Stimulated activated CD8-positive, alpha-beta memory T cell treated with anti-CD3 and anti-CD28 coated beads, Interleukin-4, amount 100 ng/mL, for 1 hour (primary cell): ENCODE results near the gene LRRC51.
A peak's percentile ranks its signal among the peaks of the same experiment; 100 is the strongest.
"Not testable (repeated sequence)": the region's sequence is repeated elsewhere in the genome, so short reads cannot be mapped to it uniquely, and the experiment has no call there.

Experiments used
- DNase-seq, 2 donors: peaks; one replicate each; pipeline ENCODE4 v3.0.0-alpha.2; 2020; ENCODE audit warnings: low read depth in 2 of 2, low spot score in 1 of 2

The LRRC51 gene

DNA sequence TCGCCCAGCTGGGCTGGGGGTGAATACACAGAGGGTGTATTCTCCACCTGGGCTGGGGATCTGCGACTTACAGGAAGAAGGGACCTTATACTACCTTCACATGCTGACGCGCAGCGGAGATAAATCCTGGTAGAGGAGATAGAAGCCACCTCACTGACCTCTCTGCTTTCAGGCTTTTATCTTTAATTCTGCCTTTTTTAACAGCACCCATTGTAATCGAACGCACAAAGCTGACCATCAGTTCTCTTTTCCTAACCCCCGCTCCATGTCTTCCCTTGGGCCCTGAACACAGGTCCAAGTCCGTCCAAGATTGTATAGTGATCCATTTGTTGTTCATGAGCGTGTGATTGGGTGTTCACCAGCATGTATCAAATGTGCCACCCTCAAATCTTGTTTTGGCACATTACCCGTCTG, 23.1 kb downstream of the LRRC51 start:
- no peak for DNase-seq

DNA sequence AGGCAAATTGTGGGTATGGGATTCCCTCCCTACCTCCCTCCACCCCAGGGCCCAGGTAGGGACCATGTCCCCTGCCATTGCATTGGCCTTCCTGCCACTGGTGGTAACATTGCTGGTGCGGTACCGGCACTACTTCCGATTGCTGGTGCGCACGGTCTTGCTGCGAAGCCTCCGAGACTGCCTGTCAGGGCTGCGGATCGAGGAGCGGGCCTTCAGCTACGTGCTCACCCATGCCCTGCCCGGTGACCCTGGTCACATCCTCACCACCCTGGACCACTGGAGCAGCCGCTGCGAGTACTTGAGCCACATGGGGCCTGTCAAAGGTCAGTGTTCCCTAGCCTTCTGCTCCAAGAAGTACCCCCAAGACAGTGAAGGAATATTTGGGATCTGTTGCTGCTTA, 25.2 kb downstream of the LRRC51 start, which contains the start of gene TOMT:
TOMT (plus strand) TSS at position 37 of the 400 bp plus-strand sequence; CDS start at position 65, 28 bp downstream.
- DNase-seq: no peak

DNA sequence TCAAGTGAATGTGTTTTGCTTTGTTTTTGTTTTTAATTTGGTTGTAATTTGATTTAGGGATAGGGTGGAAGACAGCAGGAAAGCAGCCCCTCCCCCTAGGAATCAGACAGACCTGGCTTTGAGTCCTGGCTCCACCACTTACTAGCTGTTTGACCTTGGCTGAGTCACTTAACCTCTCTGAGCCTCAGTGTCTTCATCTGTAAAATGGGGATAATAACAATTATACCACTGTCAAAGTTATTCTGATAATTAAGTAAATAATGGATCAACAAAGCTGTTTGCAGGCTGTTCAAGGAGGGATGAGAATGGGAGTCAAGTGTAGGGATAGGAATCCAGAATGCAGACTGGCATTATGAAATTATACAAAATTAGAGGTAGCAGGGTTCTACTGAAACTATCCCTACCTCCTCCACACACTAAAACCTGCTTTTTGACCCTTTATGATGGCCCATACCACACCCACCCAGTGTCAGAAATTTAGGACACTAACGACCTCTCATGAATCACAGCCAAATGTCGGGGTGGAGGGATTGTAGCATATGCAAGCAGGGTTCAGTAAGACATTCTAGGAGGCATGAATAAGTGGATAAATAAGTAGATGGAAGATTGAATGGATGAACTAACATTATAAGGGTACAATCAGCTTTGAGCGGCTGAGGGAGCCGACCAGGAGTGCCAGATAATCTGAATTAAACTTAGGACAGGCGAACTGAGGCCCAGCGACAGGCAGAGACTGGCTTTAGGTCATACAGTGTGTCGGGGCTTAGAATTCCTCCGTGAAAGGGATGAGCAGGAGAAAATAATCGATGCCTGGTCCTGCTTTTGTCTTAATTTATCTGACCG, 30.9 kb downstream of the LRRC51 start:
- no peak for DNase-seq

DNA sequence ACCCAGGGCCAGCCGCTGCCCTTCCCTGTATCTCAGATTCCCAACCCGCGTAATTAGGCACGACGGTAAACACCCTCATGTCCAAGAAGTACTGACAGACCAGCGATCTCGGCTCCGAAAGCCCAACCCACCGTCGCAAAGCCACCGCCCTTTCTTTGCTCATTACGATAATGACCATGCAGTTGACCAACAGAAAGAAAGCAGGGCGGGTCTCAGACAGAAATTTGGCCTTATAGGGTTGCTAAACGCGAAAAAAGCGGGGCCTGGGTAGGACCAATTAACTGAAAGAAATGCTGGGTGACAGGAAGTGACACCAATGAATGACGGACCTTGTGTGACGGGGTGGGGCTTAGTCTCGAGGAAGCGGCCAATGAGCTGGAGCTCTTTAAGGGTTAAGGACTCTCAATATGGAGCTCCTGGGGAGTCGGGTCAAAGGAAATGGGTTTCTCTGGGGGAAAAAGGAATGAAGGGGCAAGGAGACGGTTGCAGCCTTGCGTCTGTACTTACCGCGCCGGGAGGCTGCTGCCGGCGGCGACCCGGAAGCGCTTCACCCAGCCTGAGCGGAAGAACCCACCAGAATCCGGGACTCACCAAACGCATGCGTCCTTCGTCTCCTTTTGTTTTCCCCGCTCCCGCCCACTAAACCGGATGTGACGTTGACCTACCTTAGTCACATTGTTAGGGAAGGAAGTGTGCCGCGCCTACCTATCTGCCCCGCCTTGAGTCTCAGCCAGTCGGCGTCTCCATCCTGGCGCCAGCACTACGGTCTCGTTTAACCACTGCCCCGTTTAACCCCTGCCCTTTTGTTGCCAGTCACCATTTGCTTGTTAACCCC, 31.7 kb downstream of the LRRC51 start, which contains the start of gene ANAPC15:
ANAPC15 (minus strand) TSS at position 553 of the 835 bp plus-strand sequence. CDS start 1,419 bp downstream, outside the sequence.
- DNase-seq: peak; percentile 96

DNA sequence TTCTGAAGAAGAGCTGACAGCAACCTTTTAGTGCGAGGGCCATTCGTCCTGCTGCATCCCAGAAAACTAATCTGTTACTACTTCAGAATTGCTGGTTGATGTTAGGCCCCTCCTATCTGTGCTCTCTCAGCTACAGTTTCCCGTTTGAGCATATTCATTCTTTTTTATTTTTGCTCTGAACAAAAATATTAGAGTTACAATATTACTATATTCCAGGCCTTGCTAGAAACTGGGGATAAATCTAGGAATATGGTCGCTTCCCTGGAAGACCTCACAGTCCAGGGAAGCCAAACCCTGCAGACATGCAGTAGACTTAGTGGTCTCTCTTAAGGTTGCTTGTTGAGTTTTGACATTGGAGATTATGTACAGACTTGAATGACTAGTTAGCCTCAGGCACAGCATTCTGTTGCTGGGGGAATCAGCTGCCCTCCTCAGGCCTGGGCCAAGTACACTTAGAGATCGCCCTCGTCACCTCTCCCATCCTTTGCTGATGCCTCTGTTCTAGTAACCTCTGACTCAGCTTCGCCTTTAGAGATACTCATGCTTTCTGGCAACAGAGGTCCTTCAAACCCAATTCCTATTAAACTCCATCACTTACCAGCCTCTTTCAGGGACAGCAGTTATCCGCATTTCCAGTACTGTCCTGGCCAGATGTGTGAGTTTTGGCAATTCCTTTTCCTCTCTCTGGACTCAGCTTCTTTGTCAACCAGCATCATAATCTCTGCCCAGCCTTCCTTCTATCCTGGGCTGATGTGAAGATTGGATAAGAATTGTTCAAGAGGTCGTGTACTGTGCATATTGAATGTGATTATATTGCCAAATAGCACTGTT, 32.5 kb downstream of the LRRC51 start:
- DNase-seq: no peak

DNA sequence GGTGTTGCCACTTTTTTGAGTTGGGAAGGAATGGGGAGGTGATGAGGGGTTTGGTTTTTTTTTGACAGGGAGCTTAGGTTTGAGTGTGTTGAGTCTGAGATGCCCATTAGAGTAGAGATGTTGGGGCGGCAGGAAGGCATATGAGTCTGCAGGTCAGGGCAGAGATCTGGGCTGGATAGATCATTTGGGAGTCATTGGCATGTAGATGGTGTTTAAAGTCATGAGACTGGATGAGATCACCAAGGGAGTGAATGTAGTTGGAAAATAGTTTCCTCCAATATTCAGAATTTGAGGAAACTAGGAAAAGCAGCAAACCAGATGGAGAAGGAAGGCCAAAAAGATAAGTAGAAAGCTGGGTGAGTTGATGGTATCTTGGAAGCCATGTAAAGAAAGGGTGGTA, 33.9 kb downstream of the LRRC51 start:
- DNase-seq: no peak

DNA sequence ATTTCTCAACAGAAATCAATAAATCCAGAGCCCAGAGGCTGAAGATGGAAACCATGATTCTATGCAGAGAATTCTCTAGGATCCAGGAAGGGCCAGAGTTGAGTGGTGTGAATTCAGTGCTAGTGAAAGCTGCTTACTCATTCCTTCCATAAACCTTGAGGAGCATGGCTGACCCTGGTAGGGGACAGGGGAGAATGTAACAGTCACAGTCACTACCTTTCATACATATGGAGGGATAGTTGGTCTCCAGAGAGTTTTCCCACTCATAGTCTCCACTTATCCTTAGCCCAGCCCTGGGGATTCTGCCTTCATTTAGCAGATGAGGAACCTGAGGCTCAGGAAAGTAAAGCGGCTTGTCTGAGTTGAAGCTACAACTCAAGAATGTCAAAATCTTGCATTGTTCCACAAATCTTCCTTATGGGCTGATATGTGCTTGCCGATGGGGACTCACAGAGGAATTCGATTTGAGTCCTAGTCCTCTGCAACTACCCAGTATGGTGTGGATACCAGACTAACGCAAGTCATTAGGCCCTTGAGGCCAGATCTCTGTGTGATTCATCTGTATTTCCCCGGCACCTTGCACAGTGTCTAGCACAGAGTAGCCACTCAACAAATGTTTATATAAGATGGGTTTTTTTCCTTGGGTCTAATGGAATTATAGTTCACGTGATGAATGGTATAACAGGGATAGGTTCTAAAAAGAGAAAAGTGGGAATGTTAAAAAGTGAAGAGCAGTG, 35.5 kb downstream of the LRRC51 start:
- no peak for DNase-seq

DNA sequence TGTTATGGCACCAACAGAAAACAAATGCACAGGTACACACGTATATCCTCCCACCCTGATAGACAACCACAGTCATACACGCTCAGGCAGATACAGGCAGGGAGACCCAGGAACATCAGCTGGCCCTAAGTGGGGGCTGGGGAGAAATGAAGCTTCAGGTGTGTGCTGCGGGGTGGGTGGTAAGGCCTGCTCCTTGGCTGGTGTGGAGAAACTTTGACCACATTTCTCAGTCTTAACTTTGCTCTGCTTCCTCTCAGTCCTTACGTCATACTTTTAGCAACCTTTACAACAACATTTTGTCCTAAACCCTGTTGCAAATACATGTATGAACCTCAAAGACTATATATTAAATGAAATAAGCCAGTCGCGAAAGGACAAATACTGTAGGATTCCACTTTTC, 38.5 kb downstream of the LRRC51 start:
- no peak for DNase-seq

DNA sequence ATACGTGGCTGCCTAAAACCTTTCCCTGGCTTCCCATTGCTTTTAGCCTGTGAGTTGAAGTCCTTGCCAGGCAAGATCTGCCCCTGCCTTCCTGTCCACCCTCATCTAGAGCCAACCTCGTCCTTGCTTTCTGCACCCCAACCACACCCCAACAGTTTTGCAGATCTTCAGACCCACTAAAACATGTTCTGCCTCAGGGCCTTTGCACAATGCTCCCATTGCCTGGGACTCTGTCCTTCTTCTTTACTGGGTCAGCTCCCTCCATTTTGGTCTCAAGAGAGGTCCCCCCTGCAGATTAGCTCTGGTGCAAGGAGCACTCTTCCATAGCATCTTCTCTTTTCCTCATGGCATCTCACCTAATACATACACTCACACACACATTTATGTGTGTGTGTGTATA, 40.3 kb downstream of the LRRC51 start:
- no peak for DNase-seq

DNA sequence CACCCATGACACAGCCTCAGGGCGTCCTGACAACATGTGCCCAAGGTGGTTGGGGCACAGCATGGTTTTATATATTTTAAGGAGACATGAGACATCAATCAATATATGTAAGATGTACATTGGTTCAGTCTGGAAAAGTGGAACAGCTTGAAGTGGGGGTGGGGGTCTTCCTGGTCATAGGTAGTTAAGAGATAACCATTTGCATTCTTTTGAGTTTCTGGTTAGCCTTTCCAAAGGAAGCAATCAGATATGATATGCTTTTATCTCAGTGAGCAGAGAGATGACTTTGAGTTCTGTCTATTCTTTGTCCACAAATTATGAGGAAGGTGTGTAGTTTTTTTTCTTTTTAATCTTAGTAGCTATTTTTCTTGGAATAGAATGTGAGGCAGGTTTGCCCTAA, 42.0 kb downstream of the LRRC51 start:
- DNase-seq: no peak

DNA sequence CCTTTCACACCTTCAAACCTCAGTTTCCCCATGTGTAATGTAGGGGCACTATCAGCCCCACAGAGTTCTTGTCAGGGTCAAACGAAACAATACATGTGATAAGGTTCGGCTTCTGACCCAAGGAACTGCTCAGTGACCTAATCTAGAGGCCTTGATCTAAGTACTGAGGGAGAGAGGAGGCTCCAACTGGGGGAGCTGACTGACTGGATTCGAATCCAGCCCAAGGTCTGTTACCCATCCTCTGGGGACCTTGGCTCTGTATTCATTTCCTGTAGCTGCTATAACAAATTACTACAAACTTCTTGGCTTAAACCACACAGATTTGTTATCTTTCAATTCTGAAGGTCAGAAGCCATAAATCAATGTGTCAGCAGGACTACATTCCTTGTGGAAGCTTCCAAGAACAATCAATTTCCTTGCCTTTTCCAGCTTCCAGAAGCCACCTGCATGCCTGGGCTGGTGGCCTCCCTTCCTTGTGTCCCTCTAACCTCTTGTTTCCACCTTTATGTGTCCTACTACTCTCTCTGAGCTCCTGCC, 42.5 kb downstream of the LRRC51 start:
- no peak for DNase-seq

DNA sequence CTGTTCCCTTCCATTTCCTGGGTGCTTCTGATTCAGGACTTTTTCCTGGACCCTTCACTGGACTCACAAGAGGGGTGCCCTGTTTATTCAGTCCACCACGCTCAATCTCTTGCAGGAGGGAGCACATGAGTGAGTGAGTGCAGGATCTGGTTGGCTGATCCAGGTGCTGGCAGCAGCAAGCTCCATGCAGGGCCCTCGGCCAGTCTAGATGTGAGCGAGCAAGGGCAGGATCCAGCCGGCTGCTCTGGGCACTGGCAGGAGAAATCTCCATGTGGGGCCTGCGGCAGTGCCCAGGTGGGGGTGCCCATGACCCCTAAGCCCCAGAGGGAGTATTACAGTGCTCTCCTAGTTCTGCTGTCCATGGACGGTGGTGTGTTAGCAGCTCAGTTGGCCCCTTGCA, 43.4 kb downstream of the LRRC51 start:
- no peak for DNase-seq

DNA sequence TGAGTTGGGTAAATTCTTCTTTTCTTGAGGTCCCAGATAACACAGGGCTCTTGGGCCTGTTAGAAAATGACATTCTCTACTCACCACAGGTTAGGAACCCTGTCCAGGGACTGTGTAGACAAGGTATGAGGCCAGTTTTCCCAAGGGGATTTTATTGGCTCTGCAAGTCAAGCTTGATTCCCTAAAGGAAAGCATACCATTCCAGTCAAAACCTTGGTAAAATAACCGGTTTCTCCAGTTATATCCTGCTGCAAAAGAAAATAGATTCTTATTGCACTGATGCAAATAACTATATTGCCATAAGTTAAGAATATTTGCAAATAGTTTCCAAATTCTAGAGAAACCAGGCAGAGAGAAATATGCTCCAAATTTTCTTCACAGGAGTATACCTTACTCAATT, 45.3 kb downstream of the LRRC51 start:
- no peak for DNase-seq

DNA sequence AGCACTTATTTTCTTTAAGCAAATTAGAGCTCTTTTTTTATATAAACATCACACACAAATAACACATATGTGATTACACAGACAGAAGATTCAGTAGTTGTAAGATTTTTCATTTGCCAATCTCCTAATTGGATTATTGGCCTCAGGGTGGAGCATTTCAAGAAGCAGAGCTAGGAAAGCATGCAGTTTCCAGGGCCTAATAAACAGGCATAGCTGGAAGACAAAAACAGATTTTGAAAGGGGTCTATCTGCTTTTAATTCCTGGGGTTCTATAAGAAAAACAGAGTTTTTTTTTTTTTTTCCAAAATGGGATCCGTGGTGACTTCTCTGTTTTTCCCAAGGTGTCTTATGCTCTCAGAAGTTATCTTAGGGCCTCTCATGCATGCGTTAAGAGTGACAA, 47.3 kb downstream of the LRRC51 start:
- no peak for DNase-seq

DNA sequence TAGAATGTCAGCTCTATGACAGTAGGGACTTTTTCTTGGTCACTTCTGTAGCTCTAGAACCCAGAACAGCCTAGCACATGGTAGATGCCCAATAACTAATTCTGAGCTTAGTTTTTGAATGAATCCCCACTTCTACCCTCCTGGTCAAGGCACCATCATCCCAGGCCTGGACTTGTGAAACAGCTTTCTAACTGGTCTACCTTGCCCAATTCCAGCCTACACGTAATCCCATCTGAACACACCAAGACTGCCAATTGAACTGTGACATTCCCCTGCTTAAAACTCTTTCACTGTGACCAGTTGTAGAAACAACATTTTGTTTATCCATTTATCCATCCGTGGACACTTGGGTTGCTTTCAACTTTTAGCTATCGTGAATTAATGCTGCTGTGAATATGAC, 48.7 kb downstream of the LRRC51 start:
- DNase-seq: no peak

DNA sequence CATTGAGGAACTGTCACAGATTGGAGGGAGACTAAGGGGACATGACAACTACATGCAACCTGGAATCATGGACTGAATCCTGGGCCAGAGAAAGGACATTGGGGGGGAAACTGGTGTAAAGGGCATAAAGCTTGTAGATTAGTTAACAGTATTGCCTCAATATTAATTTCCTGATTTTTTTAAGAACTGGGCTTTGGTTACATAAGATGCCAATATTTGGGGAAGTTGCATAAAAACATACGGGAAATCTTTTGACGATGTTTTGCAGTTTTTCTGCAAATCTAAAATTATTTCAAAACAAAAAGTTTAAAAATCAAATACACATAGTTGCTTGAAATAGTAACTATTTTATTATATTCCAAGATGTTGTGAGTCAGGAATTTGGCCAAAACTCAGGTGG, 52.0 kb downstream of the LRRC51 start:
- DNase-seq: no peak

DNA sequence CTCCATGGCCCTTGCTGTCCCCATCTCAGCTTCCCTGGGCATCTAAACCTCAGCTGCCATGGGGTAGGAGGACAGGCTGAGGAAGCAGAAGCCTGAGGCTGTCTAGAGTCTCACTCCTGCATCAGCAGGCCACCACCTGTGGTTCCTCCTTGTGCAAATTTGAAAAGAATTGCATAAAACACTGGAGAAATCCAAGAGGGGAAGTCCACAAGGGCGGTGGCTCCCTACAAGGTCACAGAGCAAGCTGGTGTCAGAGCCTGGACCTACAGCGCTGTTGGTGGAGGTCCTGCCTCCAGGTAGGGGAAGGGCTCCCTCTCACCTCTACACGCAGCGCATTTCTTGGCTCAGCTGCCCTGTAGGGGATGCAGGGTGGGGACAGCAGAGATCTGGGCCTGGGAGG, 54.8 kb downstream of the LRRC51 start, which contains the start of gene FOLR3:
FOLR3 (plus strand) TSS at position 253 of the 400 bp plus-strand sequence. CDS start 228 bp downstream, outside the sequence.
- DNase-seq: not testable (repeated sequence)

DNA sequence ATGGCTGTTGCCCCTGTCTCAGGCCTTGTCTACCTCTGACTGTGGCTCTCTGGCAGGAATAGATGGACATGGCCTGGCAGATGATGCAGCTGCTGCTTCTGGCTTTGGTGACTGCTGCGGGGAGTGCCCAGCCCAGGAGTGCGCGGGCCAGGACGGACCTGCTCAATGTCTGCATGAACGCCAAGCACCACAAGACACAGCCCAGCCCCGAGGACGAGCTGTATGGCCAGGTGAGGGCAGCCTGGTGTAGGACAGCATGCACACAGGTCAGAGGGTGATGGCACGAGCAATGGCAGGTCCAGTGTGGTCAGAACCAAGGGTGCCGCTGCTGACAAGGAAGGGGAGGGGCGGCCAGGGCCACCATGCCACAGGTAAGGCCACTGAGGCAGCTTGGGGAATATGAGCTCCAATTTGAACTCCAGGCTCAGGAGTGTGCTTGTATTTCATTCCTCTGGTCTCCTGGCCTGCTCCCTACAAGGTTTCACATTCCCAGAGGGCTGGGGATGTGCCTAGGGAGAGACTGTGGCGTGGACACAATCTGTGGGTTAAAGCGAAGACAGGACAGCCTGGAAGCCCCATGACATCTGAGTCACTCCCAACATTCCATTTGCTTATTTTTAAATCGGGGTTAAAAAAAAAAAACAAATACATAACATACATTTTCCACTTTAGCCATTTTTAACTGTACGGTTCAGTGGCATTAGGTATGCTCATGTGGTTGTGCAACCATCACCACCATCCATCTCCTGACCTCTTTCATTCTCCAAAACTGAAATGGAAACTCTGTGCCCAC, 55.4 kb downstream of the LRRC51 start:
- DNase-seq: no peak

DNA sequence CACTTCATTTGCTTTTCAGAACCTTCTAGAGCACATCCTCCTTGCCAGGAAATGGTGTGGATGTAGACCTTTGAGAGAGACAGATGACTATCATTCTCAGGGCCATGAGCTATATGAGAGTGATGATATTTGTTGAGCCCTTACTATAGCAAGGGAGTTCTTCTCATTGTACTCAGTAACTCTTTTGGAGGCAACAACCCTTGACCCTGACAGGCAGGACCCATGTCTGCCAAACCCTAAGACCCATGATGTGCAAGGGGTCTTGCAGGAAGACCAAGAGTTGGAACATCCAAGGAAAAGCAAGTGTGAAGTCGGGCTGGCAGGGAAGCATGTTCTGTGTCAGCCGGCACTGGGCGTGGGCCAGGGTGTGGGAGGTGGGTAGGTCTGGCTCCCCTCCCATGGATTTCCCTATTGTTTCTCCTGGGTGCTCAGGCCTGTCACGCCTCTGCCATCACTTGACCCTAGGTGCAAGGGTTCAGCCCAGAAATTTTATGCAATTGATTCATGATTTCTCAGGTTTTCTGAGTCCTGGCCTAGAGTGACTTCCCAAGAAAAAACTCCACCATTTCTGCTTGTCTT, 56.1 kb downstream of the LRRC51 start:
- DNase-seq: no peak
